HCT116 (cell line): ENCODE measurements around the gene ATP8A2.

ENCODE experiments used
- POLR2A ChIP-seq: IDR thresholded peaks from 2 replicates; pipeline ENCODE4 v1.7.0; 2011; ENCODE audit warnings: borderline replicate concordance; ENCODE audit not compliant: insufficient read depth, insufficient read length; ENCODE audit errors: extremely low read depth
- POLR2AphosphoS5 ChIP-seq: IDR thresholded peaks from 2 replicates; pipeline ENCODE4 v1.6.1; 2011; ENCODE audit warnings: mild to moderate bottlenecking, low read depth, low read length, moderate library complexity
- TCF7L2 ChIP-seq: IDR thresholded peaks from 2 replicates; pipeline ENCODE4 v1.7.0; 2011; ENCODE audit warnings: borderline replicate concordance, inconsistent platforms; ENCODE audit not compliant: insufficient read depth, insufficient read length; ENCODE audit errors: extremely low read depth
- TF ChIP-seq, protein P1 (sequence below), 3 experiments: fragments of 200-600 bp in 1 of 3; sonication (generic) in 1 of 3; IDR thresholded peaks in 2 of 3; conservative IDR thresholded peaks in 1 of 3; 2 replicates each; pipeline ENCODE4 v1.5.1; 2012 to 2017; ENCODE audit warnings: low read depth in 2 of 3, low read length in 2 of 3, antibody characterized with exemption in 1 of 3, borderline replicate concordance in 1 of 3, control low read depth in 1 of 3, mild to moderate bottlenecking in 1 of 3, mixed read lengths in 1 of 3, mixed run types in 1 of 3, moderate library complexity in 1 of 3; ENCODE audit not compliant: insufficient read depth in 1 of 3
- TF ChIP-seq, protein P2 (sequence below): IDR thresholded peaks from 2 replicates; pipeline ENCODE4 v1.6.1; 2012
- TF ChIP-seq, protein P3 (sequence below): IDR thresholded peaks from 2 replicates; pipeline ENCODE4 v1.6.1; 2011; ENCODE audit warnings: mild to moderate bottlenecking, low read length, moderate library complexity; ENCODE audit not compliant: insufficient replicate concordance; ENCODE audit errors: extremely low read depth

DNA sequence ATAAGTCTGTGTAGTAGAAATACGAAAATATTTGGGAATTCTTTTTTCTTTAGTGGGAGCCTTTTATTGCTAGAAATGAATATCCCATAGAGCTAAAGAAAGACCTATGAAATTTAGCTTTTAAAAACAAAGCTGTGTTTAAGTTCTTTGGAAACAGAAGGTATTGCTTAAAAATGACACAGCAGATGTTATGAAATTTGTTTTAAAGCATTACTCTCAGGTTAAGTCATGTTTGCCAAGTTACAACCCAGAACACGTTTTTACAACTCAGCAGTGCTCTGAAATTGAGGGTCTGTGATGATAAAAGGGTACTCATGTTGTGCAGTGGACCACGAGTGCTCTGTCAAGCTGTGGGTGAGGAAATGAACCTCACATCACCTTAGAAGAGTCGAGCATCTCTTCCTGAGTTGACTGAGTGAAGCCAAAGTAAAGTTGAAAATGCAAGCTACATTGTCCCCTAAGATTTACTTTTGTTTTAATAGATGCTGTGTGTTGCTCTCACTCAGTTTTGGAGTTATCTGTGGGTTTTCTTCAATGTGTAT is 519.0 kb downstream of the ATP8A2 start:
- TF ChIP-seq TCF7L2 (no peak), POLR2A (no peak), POLR2AphosphoS5 (no peak)
- TF ChIP-seq, protein P1, sequence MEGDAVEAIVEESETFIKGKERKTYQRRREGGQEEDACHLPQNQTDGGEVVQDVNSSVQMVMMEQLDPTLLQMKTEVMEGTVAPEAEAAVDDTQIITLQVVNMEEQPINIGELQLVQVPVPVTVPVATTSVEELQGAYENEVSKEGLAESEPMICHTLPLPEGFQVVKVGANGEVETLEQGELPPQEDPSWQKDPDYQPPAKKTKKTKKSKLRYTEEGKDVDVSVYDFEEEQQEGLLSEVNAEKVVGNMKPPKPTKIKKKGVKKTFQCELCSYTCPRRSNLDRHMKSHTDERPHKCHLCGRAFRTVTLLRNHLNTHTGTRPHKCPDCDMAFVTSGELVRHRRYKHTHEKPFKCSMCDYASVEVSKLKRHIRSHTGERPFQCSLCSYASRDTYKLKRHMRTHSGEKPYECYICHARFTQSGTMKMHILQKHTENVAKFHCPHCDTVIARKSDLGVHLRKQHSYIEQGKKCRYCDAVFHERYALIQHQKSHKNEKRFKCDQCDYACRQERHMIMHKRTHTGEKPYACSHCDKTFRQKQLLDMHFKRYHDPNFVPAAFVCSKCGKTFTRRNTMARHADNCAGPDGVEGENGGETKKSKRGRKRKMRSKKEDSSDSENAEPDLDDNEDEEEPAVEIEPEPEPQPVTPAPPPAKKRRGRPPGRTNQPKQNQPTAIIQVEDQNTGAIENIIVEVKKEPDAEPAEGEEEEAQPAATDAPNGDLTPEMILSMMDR (IDR thresholded peaks at IDR 0.05 in 2 of 3, conservative IDR thresholded peaks at IDR 0.05 in 1 of 3; ENCODE audit: borderline replicate concordance in 1 of 3, insufficient read depth in 1 of 3, low read depth in 2 of 3, low read length in 2 of 3): no peak
- TF ChIP-seq, protein P2, sequence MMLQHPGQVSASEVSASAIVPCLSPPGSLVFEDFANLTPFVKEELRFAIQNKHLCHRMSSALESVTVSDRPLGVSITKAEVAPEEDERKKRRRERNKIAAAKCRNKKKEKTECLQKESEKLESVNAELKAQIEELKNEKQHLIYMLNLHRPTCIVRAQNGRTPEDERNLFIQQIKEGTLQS: no peak
- TF ChIP-seq, protein P3, sequence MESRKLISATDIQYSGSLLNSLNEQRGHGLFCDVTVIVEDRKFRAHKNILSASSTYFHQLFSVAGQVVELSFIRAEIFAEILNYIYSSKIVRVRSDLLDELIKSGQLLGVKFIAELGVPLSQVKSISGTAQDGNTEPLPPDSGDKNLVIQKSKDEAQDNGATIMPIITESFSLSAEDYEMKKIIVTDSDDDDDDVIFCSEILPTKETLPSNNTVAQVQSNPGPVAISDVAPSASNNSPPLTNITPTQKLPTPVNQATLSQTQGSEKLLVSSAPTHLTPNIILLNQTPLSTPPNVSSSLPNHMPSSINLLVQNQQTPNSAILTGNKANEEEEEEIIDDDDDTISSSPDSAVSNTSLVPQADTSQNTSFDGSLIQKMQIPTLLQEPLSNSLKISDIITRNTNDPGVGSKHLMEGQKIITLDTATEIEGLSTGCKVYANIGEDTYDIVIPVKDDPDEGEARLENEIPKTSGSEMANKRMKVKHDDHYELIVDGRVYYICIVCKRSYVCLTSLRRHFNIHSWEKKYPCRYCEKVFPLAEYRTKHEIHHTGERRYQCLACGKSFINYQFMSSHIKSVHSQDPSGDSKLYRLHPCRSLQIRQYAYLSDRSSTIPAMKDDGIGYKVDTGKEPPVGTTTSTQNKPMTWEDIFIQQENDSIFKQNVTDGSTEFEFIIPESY: no peak
